Stimulated activated naive CD4-positive, alpha-beta T cell treated with Interleukin-2 at 50 U/mL for 16 hours (primary cell): ENCODE data around the gene ZNF132.
"Not testable (repeated sequence)": the region's sequence is repeated elsewhere in the genome, so short reads cannot be mapped to it uniquely, and the experiment has no call there.

Experiments used
- DNase-seq: peaks from one replicate; lab custom pipeline; 2025; lab: John Stamatoyannopoulos, UW

ZNF132 gene

GRCh38 chr19:58439576-58440554 is at the start of gene ZNF132:
ZNF132 (minus strand) TSS chr19:58440153; CDS start chr19:58439821, 332 bp downstream.
- DNase-seq: peak; percentile 96

GRCh38 chr19:58484349-58484748 is 44.4 kb upstream of the ZNF132 start:
- DNase-seq: not testable (repeated sequence)

DNA sequence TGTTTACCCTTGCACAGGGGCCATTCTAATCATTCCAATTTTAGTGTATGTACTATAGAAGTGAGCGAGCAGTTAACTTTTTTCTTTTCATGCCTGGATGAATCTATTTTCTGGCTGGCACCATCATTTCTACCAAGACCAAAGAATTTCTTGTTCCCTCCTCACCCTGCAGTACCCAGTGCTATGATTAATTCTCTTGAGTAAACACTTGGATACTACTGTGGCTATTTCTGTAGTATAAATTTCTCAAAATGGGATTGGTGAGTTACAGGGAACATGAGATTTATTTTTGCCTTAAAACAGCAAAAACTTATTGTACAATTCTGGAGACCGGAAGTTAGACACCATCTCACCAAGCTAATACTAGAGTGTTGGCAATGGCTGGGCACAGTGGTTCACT is 43.8 kb upstream of the ZNF132 start:
- no peak for DNase-seq

DNA sequence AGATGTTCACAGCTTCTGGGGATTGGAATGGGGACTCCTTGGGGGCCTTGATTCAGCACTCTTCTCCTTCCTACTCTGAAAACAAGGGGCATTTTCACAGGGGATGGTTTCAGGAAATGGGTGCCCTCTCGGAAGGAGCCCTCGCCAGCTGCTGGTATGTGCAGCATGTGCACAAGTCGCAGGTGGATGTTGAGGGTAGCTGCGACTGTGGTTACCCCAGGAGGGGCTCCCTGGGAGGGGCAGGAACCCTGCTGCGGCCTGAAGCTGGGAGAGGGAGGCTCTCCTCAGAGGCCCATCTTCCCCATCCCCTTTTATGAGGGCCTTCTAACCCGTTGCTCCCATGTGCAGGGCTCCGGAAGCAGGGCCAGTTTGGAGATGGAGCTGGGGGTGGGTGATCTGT is 42.4 kb upstream of the ZNF132 start:
- DNase-seq: no peak

DNA sequence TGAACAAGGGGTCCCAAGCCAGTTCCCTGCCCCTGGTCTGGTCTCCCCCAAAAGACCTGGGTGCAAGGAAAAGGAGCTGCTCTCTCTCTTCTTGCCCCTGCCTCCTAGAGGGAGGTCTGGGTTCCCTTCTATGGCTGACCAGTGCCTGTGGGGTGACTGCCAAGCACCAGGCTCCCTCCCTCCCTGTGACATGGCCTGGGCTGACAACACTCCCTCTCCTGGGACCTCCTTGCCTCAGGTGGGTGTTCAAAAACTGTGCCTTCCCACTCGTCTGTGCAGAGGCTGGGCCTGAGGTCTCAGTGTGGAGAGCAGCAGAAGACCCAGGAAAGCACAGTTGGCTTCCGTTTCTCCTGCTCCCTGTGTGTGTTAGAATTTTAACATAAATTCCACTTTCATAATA is 40.9 kb upstream of the ZNF132 start:
- DNase-seq: no peak

- no peak for DNase-seq
Measured at GRCh38 chr19:58480481-58480830, 40.5 kb upstream of the ZNF132 start.

DNA sequence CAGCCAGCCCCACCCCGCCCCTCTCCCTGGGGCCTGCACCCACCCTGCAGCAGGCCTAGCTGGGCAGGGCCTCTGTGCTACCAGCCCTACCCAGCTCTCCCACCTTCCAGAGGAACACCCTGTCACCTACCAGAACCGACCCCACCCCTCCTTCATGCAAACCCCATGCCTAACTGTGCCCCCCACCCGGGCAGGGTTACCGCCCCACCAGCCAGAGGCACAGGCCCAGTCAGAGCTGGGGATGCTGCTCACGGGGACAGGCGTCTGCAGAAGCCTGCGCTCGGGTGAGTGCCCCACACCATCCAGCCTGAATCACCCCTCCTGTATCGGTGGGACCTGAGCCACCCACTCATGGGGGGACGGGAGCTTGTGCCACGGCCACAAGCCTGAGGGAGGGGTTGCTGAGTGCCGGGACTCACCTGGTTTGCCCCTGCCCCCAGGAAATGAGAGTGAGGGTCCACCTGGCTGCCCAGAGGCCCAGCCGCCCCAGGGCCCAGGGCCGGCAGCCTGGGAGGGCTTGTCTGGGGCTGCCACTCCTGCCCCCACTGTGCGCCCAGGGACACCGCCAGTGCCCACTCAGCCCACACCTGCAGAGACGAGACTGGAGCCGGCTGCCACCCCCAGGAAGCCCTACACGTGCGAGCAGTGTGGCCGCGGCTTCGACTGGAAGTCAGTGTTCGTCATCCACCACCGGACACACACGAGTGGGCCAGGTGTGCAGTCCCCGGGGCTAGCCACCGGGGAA is 40.0 kb upstream of the ZNF132 start:
- DNase-seq: no peak

GRCh38 chr19:58479303-58479702 is 39.4 kb upstream of the ZNF132 start:
- DNase-seq: no peak

DNA sequence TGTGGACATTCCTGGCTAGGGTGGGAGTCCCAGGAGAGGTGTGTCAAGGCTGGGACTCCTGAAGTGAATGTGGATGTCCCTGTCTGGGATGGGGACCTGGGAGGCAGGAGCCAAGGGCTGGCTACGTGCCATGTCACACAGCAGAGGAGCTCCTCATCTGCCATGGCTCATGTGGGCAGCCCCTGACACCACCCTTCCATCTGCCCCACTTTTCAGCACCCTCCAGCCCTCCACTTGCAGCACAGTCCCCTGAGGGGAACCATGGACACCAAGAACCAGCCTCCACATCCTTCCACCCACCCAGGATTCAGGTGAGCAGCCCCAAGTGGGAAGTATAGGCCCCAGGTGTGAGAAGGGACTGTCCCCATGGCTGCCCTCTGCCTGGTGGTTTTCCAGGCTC is 37.9 kb upstream of the ZNF132 start:
- no peak for DNase-seq

GRCh38 chr19:58477130-58477529 is 37.2 kb upstream of the ZNF132 start:
- no peak for DNase-seq

GRCh38 chr19:58476498-58477015 is 36.6 kb upstream of the ZNF132 start:
- DNase-seq: no peak

GRCh38 chr19:58475714-58476497 is 36.0 kb upstream of the ZNF132 start, which contains the start of gene ZNF446:
ZNF446 (plus strand) TSS chr19:58476352; CDS start chr19:58477219, 867 bp downstream.
- peak; percentile 96 for DNase-seq

- no peak for DNase-seq
Measured at GRCh38 chr19:58474997-58475713, 35.2 kb upstream of the ZNF132 start.

GRCh38 chr19:58474291-58474996 is 34.5 kb upstream of the ZNF132 start:
- no peak for DNase-seq

GRCh38 chr19:58473775-58474174 is 33.8 kb upstream of the ZNF132 start:
- no peak for DNase-seq

DNA sequence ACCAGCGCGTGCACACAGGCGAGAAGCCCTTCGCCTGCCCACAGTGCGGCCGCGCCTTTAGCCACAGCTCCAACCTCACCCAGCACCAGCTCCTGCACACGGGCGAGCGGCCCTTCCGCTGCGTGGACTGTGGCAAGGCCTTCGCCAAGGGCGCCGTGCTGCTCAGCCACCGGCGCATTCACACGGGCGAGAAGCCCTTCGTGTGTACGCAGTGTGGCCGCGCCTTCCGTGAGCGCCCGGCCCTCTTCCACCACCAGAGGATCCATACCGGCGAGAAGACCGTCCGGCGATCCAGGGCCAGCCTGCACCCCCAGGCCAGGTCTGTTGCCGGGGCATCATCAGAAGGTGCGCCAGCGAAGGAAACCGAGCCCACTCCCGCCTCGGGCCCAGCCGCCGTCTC is 31.8 kb upstream of the ZNF132 start:
- DNase-seq: no peak

DNA sequence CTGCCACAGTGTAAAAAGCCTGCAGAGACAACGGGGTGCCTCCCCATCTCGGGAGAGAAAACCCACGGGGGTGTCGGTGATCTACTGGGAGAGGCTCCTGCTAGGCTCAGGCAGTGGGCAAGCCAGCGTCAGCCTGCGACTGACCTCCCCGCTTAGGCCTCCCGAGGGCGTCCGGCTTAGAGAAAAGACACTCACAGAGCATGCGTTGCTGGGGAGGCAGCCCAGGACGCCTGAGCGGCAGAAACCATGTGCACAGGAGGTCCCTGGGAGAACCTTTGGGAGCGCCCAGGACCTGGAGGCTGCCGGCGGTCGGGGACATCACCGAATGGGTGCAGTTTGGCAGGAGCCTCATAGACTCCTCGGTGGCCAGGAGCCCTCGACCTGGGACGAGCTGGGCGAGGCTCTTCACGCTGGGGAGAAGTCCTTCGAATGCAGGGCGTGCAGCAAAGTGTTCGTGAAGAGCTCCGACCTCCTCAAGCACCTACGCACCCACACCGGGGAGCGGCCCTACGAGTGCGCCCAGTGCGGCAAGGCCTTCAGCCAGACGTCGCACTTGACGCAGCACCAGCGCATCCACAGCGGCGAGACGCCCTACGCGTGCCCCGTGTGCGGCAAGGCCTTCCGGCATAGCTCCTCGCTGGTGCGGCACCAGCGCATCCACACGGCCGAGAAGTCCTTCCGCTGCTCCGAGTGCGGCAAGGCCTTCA is 31.0 kb upstream of the ZNF132 start:
- DNase-seq: not testable (repeated sequence)

DNA sequence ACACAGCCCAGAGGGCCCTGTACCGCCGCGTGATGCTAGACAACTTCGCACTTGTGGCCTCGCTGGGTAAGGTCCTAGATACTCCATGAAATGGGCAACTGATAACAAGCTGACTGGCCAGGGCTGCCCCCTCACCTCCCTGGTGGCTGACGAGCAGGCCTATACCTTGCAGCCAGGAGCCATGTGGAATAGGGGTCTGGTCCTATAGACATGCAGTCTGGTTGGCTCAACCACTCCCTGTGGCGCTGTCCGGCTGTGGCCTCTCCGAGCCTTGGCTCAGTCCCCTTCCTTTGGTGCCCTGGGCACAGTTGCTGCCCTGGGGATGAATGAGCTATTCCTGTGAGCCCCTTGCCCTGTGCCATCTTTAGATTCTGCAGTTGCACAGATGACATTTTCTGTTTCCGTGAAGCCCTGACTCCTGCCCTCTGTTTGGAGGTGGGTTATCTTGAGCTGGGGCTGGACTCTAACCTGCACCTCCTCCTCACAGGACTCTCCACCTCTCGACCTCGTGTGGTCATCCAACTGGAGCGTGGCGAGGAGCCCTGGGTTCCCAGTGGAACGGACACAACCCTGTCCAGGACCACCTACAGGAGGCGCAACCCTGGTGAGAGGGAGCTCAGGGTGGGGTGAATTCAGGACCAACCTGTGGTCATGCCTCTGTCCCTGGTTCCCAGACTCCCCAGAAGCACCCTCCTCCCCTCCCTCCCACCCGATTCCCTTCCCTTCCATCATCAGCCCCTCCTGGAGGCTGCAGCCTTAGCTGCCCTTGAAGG is 29.5 kb upstream of the ZNF132 start:
- no peak for DNase-seq

GRCh38 chr19:58468216-58468839 is 28.4 kb upstream of the ZNF132 start:
- no peak for DNase-seq
